GM12874 (cell line): ENCODE data around the gene LIMK1.

Experiments
- CTCF ChIP-seq: IDR thresholded peaks from 2 replicates; pipeline ENCODE4 v1.5.1; 2011; ENCODE audit warnings: low read depth, mild to moderate bottlenecking, control low read depth, low read length, moderate library complexity; ENCODE audit not compliant: insufficient read depth

The LIMK1 gene

DNA sequence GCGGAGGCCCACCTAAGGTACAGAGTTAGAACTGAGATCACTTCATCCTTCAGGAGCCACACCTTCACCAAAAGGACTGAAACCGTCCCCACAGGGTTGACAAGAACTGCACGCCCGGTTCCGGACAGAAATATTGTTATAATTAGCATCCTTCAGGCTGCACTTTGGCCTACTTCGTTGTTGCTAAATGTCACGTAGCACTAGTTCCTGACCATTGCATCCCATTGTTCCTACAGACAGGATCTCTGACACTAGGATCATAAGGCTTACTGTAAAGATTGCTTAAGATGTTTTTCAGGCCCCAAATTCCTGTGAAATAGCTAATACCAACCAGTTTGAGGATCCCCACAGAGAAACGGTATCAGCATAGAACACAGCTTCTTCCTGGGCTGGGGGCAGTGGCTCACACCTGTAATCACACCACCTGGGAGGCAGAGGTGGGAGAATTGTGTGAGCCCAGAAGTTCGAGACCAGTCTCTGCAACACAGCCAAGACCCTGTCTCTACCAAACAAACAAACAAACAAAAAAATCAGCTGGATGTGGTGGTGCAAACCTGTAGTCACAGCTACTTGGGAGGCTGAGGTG is 72.3 kb downstream of the LIMK1 start:
- no peak for TF ChIP-seq CTCF

DNA sequence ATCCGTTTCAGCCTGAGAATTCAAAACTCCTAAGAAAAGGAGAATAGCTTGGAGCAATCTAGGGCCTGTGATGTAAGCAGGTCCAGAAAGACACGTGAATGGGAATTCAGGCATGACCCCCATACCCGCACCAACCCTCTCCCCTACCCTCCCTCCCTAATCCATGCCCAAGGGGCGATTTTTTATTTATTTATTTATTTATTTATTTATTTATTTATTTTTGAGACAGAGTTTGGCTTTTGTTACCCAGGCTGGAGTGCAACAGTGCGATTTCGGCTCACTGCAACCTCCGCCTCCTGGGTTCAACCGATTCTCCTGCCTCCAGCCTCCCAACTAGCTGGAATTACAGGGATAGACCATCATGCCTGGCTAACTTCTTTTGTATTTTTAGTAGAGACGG is 74.0 kb downstream of the LIMK1 start:
- TF ChIP-seq CTCF, result no peak

GRCh38 chr7:74164985-74165456 is 81.4 kb downstream of the LIMK1 start:
- no peak for TF ChIP-seq CTCF

DNA sequence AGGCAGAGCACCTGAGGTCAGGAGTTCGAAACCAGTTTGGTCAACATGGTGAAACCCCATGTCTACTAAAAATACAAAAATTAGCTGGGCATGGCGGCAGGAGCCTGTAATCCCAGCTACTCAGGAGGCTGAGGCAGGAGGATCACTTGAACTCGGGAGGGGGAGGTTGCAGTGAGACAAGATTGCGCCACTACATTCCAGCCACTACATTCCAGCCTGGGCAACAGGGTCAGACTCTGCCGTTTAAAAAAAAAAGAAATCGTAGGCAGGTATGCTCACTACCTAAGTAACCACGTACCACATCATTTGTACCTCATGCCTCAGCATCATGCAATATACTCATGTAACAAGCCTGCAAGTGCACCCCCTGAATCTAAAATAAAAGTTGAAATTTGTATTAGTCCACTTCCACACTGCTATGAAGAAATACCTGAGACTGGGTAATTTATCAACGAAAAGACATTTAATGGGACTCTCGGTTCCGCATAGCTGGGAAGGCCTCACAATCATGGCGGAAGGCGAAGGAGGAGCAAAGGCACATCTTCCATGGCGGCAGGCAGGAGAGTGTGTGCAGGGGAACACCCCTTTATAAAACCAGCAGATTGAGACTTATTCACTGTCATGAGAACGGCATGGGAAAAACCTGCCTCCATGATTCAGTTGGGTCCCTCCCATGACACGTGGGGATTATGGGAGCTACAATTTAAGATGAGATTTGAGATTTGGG is 82.4 kb downstream of the LIMK1 start:
- no peak for TF ChIP-seq CTCF
